ENCODE measurements around the gene ARF6. TPM values are rescaled to one million over a fixed set of nuclear protein-coding genes. Genes with fewer than 3 reads are reported as not detected.

ARF6 gene
- total and polyA plus RNA-seq, 9 of the 15 experiments (the other 6 are each of a cell fraction or from before 2014, with no cell fraction given): 15.3 to 35.2 (median 24.9) TPM

DNA sequence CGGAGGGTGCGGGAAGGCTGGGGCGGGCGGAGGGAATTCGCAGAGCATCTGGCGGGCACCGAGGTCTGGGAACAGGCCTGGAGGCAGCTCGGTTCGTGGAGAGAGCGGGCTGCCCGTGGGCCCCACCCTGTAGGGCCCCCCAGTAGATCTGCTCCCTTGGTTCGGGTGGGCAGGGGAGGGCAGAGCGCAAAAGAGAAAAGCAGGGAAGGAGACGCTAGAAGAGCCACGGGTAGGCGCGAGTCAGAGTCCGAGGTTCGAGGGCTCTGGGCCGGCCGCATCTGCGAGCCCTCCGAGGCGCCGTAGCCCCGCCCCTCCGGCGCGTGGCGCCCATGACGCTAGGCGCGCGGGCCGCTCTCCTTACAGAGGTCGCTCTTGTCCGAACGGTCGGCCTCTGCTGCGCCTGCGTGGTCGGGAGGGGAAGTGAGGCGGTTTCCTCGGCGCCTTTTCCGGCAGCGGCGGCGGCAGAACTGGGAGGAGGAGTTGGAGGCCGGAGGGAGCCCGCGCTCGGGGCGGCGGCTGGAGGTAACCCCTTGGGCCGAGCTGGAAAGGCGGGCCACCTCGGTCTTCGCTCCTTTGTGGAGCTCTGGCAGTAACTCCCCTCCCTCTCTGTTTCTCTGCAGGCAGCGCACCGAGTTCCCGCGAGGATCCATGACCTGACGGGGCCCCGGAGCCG lies at the start of gene ARF6 (continued):
- TF ChIP-seq CREB1 (IDR thresholded peaks at IDR 0.05) (peak; percentile 85), CREB1 (CRISPR knock-in tag; IDR thresholded peaks at IDR 0.05) (peak; percentile 87), XRCC5 (IDR thresholded peaks at IDR 0.05; ENCODE audit: low read depth, low read length) (0 out of 2 replicates have a peak, but pooled peaks have one; percentile 32), SMAD4 (CRISPR knock-in tag; conservative IDR thresholded peaks at IDR 0.05) (peak; percentile 34; the same call in 1 of the 2 replicates), ATF4 (CRISPR knock-in tag; IDR thresholded peaks at IDR 0.05) (no peak), RBM34 (IDR thresholded peaks at IDR 0.05; ENCODE audit: borderline replicate concordance, insufficient read depth, low read length) (no peak), NFRKB (IDR thresholded peaks at IDR 0.05; ENCODE audit: low read depth) (0 out of 2 replicates have a peak, but pooled peaks have one; percentile 26), GABPB1 (CRISPR knock-in tag; IDR thresholded peaks at IDR 0.05) (peak; percentile 30), HCFC1 (IDR thresholded peaks at IDR 0.05; ENCODE audit: low read depth, low read length) (peak; percentile 45), CTBP1 (IDR thresholded peaks at IDR 0.05; ENCODE audit: borderline replicate concordance) (0 out of 2 replicates have a peak, but pooled peaks have one; percentile 15), SMAD1 (IDR thresholded peaks at IDR 0.05; ENCODE audit: low read depth, low read length, partially characterized antibody) (peak; percentile 43)

All from K562 (cell line).